NCI-H146 (cell line): ENCODE data around the gene B4GALT5.
A peak's percentile ranks its signal among the peaks of the same experiment; 100 is the strongest.

Experiments
- DNase-seq: peaks from one replicate; lab custom pipeline; 2025; lab: John Stamatoyannopoulos, UW

B4GALT5 gene

DNA sequence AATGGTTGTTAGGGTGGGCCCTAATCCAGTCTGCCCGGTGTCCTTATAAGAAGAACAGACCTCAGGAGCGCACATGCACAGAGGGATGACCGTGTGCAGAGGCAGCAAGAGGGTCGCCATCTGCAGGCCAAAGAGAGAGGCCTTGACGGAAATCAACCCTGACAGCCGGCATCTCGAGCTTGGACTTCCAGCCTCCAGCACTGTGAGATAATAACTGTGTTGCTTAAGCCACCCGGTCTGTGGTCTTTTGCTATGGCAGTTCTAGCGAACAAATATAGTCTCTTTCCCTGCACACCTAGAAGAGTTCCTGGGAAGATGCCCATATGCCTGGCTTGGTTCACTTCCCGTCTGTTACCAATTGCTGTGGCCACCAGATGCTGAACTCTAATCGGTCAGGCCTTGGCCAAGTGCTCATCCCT, 110.5 kb downstream of the B4GALT5 start:
- peak; percentile 6 for DNase-seq

DNA sequence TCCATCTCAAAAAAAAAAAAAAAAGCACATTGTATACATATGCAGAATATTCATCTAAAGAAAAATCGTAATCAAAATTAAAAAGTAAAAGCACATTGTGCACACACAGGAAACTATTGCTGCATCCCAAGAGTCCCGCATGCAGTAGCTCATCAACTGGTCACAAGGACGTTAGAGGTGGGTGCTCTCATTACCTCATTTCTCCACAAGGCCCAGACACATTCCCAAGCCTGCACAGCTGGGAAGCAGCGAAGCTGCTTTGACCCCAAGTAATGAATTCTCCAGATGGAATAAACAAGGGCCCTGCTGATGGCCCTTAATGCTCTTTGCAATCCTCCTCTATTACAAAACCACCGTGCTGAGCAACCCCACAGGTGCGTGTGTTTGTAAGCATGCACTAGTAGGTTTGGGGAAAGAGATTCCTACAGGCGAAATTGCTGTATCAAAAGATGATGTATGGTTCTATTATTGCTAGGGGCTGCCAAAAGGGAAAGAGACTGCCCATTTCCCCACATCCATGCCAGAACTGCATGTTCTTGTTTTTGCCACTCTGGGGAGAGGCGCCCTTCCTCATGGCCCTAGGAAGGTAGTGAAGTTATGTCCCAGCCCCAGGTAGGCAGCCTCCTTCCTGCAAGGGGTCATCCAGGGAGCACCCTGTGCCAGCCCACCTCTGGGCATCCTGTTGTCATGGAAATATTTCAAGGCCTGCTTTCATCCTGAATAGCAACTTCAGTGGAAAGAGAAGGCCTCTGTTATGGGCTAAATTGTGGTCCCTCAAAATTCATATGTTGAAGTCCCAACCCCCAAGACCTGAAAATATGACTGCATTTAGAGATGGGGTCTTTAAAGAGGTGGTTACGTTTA, 111.1 kb downstream of the B4GALT5 start:
- DNase-seq: no peak

- DNase-seq: no peak
Measured at GRCh38 chr20:49601153-49601924, 112.3 kb downstream of the B4GALT5 start.

DNA sequence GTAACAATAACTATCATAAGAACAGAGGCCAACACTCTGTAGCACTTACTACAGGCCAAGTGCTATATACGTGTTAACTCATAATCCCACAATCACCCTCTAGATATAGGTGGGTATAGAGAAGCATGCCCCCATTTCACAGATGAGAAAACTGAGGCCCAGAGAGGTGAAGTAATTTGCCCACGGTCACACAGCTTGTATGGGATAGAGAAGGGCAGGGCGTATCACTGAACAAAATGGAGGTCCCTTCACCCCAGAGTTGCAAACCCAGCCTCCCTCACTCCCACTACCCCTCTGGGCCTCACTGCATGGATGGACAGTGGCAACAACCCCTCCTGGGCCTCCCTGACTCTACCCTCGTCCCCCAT, 113.9 kb downstream of the B4GALT5 start:
- DNase-seq: no peak

DNA sequence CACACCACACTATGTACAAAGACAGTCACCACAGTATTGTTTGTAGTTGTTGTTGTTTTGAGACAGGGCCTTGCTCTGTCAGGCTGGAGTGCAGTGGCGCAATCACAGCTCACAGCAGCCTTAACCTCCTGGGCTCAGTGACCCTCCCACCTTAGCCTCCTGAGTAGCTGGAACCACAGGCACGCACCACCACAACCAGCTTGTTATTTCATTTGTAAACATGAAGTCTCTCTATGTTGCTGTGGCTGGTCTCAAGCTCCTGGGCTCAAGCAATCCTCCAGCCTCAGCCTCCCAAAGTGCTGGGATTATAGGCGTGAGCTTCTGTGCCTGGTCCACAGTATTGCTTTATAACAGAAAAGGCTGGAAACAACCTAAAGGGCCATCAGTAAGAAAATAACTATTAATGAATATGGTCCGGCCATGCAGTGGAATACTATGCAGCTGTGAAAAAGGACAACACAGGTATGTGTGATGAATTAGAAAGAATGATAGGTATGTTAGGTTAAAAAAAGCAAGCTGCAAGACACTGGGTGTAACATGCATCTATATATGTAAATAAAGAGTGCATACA, 115.8 kb downstream of the B4GALT5 start:
- no peak for DNase-seq

DNA sequence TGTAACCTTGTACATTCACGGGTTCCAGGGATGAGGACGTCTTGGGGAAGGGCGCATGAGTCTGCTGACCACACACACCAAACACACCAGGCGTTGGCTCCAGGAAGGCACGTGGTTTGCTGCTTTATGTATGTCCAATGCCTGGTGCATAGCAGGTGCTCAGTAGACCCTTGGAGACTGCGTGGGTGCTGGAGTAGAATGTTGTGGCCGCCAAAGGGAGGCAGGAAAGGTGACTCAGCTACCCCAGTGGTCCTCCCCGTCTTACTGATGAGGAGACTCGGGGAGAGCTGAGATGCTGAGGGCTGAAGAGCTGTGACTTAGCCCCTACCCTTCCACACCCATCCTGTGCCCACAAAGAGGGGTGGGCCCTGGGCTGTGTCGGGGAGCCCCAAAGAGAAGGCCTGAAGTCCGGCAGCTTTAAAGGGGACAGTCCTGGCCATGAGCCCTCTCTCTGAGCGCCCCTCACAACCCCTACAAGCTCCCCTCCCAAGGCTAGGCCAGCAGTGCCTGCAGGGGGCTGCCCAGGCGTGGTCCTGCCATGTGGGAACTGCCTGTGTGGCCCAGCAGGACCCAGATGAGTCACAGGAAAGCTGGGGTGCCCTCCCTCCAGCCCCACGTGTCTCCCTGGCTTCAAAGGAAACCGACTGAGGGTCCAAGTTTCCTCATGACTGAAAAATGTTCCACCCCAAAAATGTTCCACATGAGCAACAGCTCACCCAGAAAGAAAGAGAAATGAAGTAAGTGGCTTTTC, 117.7 kb downstream of the B4GALT5 start:
- no peak for DNase-seq

DNA sequence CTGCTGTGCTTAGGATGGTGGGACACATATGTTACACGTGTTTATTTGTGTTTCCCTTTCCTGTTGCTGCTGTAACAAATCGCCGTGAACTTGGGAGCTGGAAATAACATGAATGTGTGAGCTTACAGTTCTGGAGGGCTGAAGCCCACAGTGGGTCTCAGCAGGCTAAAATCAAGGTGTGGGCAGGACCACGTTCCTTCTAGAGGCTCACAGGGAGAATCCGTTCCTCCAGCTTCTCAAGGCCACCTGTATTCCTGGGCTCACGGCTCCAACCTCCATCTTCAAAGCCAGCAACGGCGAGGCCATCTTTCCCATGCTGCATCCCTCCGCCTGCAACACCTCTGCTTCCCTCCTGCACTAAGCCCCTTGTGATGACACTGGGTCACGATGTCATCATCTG, 118.3 kb downstream of the B4GALT5 start:
- no peak for DNase-seq

DNA sequence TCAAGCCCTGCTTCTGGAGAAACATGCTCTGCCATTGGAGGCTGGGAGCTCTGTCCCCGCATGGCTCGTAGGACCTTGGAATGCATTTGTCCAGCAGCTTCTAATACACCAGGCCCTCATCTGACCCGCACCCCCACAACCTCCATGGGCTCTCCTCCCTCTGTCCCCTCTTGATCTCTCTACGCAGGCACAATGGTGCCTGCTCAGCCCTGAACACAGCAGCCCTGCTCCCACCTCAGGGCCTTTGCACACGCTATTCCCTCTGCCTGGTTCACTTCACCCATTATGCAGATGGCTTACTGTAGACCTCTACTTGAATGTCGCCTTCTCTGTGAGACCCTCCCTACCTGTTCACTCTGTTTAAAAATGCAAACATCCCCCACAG, 118.8 kb downstream of the B4GALT5 start:
- DNase-seq: no peak

GRCh38 chr20:49594143-49594930, 119.3 kb downstream of the B4GALT5 start:
- DNase-seq: no peak

- no peak for DNase-seq
Measured at GRCh38 chr20:49593466-49594142, 120.1 kb downstream of the B4GALT5 start.

DNA sequence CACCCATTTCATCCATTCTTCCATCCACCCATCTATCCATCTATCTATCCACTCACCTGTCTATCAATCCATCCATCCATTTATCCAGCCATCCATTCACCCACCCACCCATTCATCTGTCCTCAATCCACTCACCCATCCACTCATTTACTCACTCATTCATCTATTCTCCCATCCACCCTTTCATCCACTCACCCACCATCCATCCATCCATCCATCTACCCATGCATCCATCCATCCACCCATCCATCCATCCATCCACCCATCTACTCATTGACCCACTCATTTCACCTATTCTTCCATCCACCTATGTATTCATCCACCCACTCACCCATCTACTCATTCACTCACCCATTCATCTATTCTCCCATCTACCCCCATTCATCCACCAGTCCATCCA, 121.6 kb downstream of the B4GALT5 start:
- DNase-seq: no peak

GRCh38 chr20:49591217-49591865, 122.3 kb downstream of the B4GALT5 start:
- DNase-seq: peak; percentile 33

DNA sequence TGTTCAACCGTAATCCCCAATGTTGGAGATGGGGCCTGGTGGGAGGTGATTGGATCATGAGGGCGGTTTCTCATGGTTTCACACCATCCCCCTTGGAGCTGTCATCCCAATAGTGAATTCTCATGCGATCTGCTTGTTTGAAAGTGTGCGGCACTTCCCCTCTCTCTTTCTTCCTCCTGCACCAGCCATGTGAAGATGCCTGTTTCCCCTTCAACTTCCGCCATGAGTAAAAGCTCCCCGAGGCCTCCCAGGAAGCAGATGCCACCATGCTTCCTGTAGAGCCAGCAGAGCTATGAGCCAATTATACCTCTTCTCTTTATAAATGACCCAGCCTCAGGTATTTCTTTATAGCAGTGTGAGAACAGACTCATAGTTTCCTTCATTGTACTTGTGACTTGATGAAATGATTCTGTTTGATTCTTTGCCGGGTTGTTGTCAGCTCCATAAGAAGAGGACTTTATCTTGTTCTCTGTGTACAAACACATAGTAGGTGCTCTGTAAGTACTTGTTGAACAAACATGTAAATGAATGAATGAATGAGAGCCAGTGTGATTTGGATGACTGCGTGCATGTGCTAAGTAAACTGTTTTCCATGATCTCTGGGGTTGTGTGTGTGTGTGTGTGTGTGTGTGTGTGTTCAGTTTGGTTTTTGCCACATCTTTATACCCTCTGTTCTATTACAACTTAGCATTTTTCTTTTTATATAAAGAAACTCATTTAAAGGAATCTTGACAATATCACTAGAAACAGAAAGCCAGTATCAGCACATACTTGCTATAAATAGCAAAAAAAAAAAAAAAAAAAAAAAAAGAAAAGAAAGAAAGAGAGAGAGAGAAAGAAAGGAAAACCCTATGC, 123.3 kb downstream of the B4GALT5 start:
- no peak for DNase-seq

GRCh38 chr20:49589747-49590146, 123.9 kb downstream of the B4GALT5 start:
- no peak for DNase-seq

- no peak for DNase-seq
Measured at GRCh38 chr20:49587111-49587570, 126.5 kb downstream of the B4GALT5 start.

GRCh38 chr20:49585585-49586245, 128.0 kb downstream of the B4GALT5 start:
- DNase-seq: no peak

GRCh38 chr20:49584418-49585382, 129.0 kb downstream of the B4GALT5 start:
- DNase-seq: no peak
